Activated T-cell treated with anti-CD3 and anti-CD28 coated beads for 48 hours (primary cell): ENCODE data around the gene ADAMTS17.

Experiments
- DNase-seq: peaks from one replicate; pipeline ENCODE4 v3.0.0-alpha.2; 2020; ENCODE audit warnings: low read depth

ADAMTS17 gene

GRCh38 chr15:100309109-100310040, 32.4 kb downstream of the ADAMTS17 start:
- DNase-seq: no peak

GRCh38 chr15:100308608-100309007, 33.2 kb downstream of the ADAMTS17 start:
- no peak for DNase-seq

DNA sequence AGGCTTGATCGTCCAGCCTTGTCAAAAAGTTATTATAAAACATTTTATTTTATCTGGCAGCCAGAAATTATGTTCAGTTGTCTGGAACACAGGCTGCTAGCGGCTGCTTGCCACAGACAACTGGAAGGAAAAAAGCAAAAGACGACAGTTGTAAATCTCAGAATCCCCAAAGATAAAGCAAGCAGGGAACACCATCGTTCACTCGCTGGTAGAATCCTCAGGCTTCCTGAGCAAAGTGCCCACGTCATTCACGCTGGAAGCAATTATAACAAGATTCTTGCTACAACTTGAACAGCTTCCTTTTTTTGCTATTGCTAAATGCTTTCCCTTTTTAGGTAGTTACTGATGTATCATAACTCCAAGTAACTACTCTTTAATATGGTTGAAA, 33.6 kb downstream of the ADAMTS17 start:
- no peak for DNase-seq

DNA sequence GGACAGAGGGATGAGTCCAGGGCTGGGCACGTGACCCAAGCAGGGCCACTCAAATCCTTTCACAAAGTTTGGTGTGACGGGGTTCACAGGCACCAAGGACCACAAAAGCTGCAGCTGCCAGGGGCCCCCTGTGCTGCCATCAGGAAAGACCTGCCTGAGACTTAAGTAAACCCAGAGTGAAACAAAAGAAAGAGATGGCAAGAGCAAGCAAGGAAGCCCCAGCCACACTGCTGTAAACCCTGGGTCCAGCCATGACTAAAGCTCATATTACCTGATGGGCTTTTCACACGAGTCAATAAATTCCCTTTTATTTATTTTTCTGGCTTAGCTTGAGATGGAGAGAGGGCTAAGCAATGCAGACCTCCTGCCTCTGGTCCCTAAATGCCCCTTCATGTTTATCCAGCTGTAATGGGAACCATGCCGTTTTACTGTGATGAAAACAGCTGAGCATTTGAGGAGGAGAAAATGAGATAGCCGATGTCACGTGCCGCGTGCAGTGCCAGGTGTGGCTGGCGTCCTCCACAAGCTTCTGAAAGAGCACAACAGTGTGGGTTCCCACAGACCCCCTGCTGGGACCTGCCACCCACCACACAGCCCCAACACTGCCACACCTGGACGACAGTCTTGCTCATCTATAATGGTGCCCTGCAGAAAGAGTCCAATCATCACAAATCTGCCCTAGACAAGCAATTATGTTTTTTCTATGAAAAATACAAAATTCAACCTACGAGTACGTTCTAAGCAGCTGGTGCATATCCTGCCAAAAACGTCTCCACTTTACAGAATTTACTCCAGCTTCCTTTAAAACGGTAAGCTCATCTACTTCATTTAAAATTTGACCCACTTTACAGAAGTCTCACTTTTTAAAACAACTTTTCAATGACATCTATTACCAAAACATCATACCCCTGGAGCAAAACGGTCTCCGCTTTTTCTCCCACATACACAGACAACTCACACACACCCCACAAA, 34.2 kb downstream of the ADAMTS17 start:
- DNase-seq: no peak

GRCh38 chr15:100306098-100306497, 35.7 kb downstream of the ADAMTS17 start:
- no peak for DNase-seq

DNA sequence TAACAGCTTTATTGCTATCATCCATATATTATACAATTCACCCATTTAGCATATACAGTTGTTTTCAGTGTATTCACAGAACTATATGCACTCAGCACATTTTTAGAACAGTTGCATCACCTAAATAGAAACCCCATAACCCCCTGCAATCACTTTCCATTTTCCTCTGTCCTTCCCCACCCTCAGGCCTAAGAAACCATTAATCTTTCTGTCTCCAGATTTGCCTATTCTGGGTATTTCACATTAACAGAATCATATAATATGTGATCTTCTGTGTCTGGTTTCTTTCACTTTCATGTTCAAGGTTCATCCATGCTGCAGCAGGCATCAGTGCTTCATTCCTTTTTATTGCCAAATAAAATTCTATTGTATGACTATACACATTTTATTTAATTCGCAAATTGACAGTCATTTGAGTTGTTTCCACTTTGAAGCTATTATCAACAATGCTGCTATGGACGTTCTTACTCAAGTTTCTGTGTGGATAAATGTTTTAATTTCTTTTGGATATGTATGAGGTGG, 39.8 kb downstream of the ADAMTS17 start:
- DNase-seq: no peak

- no peak for DNase-seq
These were observed 43.5 kb downstream of the ADAMTS17 start for GRCh38 chr15:100298257-100298656.

DNA sequence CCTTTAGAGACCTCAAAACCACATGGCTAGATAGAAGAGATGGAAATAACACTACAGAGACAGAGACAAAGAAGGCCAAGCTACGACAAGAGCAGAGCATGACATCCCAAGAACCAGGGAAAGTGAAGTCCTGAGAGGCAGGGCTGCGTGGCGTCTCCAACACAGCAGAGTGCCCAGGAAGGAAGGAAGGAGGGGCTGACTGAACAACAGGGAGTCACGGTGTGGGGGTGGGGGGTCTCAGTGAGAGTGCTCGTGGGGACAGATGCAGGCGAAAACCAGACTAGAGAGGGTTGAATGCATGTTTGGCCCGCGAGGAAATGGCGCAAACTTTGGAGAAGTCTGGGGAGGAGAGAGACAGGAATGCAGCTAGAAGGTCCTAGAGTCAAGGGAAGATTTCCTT, 44.0 kb downstream of the ADAMTS17 start:
- no peak for DNase-seq

- no peak for DNase-seq
These were observed 45.7 kb downstream of the ADAMTS17 start for GRCh38 chr15:100295939-100296565.

DNA sequence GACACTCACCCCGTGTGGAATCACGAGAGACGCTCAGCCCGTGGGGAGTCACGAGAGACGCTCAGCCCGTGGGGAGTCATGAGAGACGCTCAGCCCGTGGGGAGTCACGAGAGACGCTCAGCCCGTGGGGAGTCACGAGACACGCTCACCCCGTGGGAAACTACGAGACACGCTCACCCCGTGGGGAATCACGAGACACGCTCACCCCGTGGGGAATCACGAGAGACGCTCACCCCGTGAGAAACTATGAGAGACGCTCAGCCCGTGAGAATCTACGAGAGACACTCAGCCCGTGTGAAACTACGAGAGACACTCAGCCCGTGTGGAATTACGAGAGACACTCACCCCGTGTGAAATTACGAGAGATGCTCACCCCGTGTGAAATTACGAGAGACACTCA, 49.8 kb downstream of the ADAMTS17 start:
- no peak for DNase-seq

DNA sequence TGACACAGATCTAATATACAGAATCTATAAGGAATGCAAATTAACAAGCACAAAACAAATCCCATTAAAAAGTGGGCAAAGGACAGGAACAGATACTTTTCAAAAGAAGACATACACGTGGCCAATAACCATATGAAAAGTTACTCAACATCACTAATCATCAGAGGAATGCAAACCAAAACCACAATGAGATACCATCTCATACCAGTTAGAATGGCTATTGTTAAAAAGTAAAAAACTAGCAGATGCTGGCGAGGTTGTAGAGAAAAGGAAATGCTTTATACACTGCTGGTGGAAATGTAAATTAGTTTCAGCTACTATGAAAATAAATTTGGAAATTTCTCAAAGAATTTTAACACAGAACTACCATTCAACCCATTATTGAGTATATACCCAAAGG, 50.7 kb downstream of the ADAMTS17 start:
- no peak for DNase-seq

- no peak for DNase-seq
These were observed 56.0 kb downstream of the ADAMTS17 start for GRCh38 chr15:100285641-100286295.

DNA sequence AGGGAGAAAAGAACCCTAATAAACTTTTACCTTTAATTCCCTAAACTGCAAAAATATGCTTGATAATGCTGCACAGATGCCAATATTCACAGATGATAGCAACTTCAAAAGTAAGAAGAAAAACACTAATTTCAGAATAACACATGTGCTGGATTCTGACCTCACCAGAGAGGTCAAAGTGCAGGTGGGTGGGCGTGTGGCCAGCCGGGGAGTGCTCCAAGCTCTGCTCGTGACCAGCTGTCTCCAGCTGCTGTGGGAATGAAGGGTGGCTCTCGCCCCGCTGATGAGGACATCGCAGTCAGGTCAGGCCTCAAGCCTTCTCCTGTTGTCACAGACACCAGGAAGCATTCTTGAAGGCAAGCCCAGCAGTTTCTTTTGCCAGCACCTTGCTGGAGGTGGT, 57.1 kb downstream of the ADAMTS17 start:
- DNase-seq: no peak

DNA sequence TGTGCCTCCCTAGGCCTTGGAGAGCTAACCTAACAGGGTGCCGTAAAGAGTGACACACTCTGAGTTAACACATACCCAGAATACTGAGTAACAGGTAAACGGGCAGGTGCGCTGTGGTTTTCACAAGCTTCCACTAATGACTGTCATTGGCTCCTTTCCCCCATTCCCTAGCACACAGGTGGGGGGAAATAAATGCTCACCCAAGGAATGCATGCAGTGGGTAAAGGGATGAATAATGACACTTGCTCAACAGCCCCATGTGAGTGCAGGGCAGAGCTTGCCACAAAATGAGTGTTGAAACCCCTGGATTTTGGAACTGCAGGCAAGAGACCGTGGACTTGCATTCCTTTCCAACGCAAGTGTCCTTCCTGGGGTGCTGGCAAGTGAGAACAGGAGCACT, 57.6 kb downstream of the ADAMTS17 start:
- no peak for DNase-seq

- no peak for DNase-seq
These were observed 60.5 kb downstream of the ADAMTS17 start for GRCh38 chr15:100281096-100281917.

DNA sequence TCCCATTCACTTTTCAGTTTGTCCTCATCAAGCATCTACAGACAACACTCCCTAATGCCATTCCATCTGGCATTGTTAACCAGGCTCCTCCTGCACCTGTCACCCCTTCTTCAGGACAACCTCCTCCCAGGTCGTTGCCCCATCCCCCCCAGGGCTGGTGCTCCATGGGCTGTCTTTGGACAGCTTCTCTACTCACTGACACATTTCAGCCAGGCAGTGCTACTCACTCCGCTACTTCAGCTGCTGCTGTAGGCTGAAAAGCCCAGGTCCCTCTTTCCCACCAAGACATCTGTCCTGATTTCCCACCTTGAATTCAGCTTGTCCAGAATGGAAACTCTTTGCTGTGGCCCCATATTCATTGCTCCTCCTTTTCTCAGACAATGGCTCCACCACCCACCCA, 61.9 kb downstream of the ADAMTS17 start:
- no peak for DNase-seq

DNA sequence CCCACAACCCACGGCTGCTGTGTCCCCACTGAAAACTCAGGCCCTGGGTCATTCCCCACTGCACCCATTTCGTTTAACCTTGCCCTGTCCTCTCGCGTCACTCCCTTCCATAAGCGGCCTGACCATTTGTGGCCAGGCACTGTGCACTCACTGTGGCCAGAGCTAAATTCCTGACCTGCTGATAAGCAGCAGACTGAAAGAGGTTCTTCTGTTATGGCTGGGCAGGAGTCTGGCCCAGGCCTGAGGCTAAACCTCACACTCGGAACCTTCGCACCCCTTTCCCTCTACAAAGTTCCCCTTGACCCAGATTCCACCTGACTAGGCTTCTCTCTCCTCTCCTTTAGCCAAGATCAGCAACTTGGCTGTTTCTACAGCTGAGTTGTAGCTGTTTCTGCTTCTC, 62.3 kb downstream of the ADAMTS17 start:
- no peak for DNase-seq

DNA sequence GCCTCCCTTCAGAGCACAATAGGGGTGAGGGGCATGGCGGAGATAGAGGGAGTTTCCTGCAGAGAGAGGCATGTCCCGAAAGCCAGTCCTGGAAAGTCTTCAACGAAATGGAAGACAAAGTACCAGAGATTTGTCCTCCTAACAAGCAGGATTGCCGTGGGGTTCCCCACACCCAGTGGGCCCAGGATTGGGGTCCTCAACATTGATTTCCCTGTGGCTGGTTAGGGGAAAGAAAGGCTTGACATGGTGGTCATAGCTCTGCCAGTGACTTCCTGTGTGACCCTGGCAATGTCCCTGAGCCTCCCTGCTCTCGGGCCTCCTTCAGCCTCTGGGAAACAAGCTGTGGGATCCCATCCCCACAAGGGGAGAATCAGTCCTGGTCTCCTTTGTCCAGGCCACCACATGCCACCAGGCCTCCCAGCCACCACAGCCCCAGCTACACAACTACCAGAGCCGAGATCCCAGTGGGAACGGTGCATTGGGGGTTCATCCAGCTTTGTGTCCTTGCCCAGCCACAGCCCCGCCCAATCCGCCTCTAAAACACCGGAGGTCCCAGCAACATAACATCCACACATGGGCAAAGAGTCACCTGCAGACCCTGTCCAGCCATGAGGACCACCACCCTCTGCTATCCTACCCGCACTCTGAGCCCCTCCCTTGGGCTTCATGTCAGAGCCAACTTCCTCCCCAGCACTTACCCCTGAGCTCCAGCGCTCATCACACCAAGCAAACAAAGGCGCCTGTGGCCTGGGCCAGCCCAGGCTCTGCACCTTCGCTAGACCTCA, 63.0 kb downstream of the ADAMTS17 start:
- no peak for DNase-seq

DNA sequence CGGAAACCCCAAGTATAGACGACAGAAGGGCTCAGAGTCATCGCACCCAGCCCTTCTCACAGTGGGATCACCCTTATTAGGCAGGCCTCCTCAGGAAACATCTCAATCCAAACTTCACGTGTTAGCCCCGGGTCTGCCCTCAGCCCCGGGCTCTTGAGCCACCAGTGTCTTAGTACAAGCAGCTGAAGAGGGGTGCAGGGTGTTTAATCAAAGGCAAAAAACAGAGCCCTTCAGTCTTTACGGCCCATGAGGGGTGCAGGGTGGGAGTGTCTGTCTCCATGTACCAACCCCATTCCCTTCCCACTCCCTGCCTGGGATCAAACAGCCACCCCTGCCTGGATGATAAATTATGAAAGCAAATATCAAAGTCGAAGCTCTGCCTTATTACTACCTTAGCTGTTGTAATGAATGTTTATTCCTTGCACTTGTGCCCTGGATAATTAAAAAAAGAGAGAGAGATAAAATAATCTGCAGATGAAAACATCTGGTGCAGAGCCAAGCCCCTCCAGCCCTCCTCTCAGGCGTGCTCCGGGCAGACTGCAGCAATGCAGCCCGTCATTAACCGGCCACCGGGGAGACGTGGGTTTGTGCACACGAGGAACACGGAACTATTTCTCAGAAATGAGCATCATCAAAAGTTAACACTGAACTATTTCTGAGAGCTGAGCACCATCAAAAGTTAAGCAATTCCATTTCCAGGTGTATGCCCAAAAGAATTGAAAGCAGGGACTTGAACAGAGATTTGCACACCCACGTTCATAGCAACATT, 64.5 kb downstream of the ADAMTS17 start:
- DNase-seq: no peak
